A673 (cell line): Measurements from ENCODE around the gene SCAMP4. TPM values are rescaled to one million over a fixed set of nuclear protein-coding genes. Genes with fewer than 3 reads are reported as not detected.

Experiments used
- BruUV-seq: library from RNA; stranded (reverse); fragments of 400-500 nt; replicated peaks from 2 replicates; lab custom pipeline; 2021; lab: Mats Ljungman, UMichigan
- CTCF ChIA-PET: fragments of 300-600 bp; sonication (Branson Sonifier 250); formaldehyde crosslinking; loops from one replicate; lab custom pipeline; 2022; ENCODE audit warnings: antibody characterized with exemption; lab: Charles Lee
- POLR2A ChIA-PET: fragments of 300-600 bp; sonication (Branson Sonifier 250); formaldehyde crosslinking; loops from one replicate; lab custom pipeline; 2022; ENCODE audit warnings: antibody characterized with exemption; ENCODE audit not compliant: low non-redundant PET; lab: Charles Lee
- DNase-seq: peaks from one replicate; pipeline ENCODE4 v3.0.0-alpha.2; 2015; ENCODE audit warnings: low spot score
- H3K27ac ChIP-seq: fragments of 200-600 bp; sonication (generic); 2 replicates; pipeline ENCODE4 v1.5.1; 2016; ENCODE audit warnings: mixed run types, low read depth, mild to moderate bottlenecking, mixed read lengths, antibody characterized with exemption, low read length; ENCODE audit not compliant: poor library complexity, severe bottlenecking
- H3K27me3 ChIP-seq: fragments of 200-600 bp; sonication (generic); replicated peaks from 2 replicates; pipeline ENCODE4 v1.6.1; 2017; ENCODE audit warnings: mixed run types, low read depth, mild to moderate bottlenecking, mixed read lengths, antibody characterized with exemption, low read length; ENCODE audit not compliant: insufficient read depth, poor library complexity
- H3K36me3 ChIP-seq: fragments of 200-600 bp; sonication (generic); 2 replicates; pipeline ENCODE4 v1.6.1; 2016; ENCODE audit warnings: mixed run types, mild to moderate bottlenecking, mixed read lengths, antibody characterized with exemption, low read length; ENCODE audit not compliant: insufficient read depth, poor library complexity, severe bottlenecking
- H3K4me1 ChIP-seq: fragments of 200-600 bp; sonication (generic); 2 replicates; pipeline ENCODE4 v1.6.1; 2017; ENCODE audit warnings: mixed run types, mild to moderate bottlenecking, mixed read lengths, antibody characterized with exemption, low read length; ENCODE audit not compliant: insufficient read depth, poor library complexity, severe bottlenecking
- H3K4me3 ChIP-seq: fragments of 200-600 bp; sonication (generic); 2 replicates; pipeline ENCODE4 v1.5.1; 2016; ENCODE audit warnings: low read depth, mixed run types, mild to moderate bottlenecking, mixed read lengths, low read length; ENCODE audit not compliant: poor library complexity, severe bottlenecking
- H3K9me3 ChIP-seq: fragments of 200-600 bp; sonication (generic); 2 replicates; pipeline ENCODE4 v1.6.1; 2016; ENCODE audit warnings: mixed run types, low read depth, mild to moderate bottlenecking, mixed read lengths, antibody characterized with exemption, low read length; ENCODE audit not compliant: poor library complexity, severe bottlenecking
- EZH2 ChIP-seq: fragments of 200-600 bp; sonication (generic); IDR thresholded peaks from 2 replicates; pipeline ENCODE4 v1.6.1; 2017; ENCODE audit warnings: borderline replicate concordance, low read depth, mild to moderate bottlenecking, mixed read lengths, antibody characterized with exemption, low read length; ENCODE audit not compliant: poor library complexity, severe bottlenecking
- intact Hi-C: fragments of 100-400 bp; cut with micrococcal nuclease; formaldehyde crosslinking; loops from one replicate; pipeline ENCODE4 v1.10.0; 2022; ENCODE audit not compliant: unreplicated experiment
- total RNA-seq: library from RNA; stranded (reverse); gene quantifications from 2 replicates; pipeline ENCODE4 v1.2.3, GENCODE V29; 2021
- TF ChIP-seq, protein P1 (sequence below): fragments of 300-800, 200-600 bp; sonication (generic); conservative IDR thresholded peaks from 2 replicates; pipeline ENCODE4 v1.5.1; 2017; ENCODE audit warnings: low read depth, mild to moderate bottlenecking, antibody characterized with exemption, low read length, moderate library complexity, mixed read lengths

The SCAMP4 gene
- total RNA-seq, 1 experiment from 2014 or later: 88.4 TPM

DNA sequence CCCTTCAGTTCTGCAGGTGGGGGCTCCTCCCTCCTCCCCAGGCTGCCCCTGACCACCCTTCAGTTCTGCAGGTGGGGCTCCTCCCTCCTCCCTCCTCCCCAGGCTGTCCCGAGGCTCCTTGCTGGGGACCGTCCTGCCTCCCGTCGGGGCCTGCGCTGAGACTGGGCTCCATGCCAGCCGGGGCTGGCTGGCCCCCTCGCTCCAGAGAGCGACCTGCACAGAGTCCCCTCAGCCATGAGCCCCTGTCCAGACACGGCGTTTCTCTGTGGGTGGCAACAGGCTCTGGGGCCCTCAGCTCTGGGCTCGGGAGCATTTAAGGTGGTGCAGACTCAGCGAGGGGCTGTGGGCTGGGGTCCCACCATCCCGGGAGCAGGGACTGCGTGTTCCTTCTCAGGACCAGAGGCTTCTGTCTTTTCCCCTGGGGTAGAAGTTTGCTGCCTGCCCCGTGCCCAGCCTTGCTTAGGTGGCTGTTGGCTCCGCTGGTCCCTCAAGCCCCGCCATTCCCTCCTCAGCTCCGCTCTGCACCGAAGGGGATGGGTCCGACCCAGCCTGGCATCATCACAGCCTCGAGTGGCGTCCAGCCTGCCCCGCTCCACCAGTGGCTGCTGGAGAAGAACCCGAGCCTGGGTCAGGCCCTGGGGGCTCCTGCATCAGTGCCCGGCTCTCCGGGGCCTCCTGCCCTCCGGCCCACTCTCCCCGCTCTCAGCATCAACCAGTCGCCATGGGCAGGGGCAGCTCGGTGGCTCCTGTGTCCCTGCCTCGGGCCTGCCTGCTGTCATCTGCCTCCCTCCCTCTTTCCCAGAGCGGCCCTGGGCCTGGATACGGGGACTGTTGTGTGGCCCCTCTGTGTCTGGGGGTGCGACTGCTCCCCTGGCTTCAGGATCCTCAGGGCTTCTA lies 63.3 kb downstream of the SCAMP4 start:
- TF ChIP-seq EZH2: no peak
- TF ChIP-seq, protein P1, sequence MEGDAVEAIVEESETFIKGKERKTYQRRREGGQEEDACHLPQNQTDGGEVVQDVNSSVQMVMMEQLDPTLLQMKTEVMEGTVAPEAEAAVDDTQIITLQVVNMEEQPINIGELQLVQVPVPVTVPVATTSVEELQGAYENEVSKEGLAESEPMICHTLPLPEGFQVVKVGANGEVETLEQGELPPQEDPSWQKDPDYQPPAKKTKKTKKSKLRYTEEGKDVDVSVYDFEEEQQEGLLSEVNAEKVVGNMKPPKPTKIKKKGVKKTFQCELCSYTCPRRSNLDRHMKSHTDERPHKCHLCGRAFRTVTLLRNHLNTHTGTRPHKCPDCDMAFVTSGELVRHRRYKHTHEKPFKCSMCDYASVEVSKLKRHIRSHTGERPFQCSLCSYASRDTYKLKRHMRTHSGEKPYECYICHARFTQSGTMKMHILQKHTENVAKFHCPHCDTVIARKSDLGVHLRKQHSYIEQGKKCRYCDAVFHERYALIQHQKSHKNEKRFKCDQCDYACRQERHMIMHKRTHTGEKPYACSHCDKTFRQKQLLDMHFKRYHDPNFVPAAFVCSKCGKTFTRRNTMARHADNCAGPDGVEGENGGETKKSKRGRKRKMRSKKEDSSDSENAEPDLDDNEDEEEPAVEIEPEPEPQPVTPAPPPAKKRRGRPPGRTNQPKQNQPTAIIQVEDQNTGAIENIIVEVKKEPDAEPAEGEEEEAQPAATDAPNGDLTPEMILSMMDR: no peak
- CTCF ChIA-PET: no interaction called here
- no peaks in the 10 kb centered on the region for H3K27me3 ChIP-seq
- H3K4me3 ChIP-seq: no peak overlapping the region
- H3K4me1 ChIP-seq: peaks cover 5% of the 10 kb centered on the region
- no peak overlapping the region for H3K27ac ChIP-seq
- POLR2A ChIA-PET: no interaction called here
- H3K36me3 ChIP-seq: peaks cover 14% of the 10 kb centered on the region
- intact Hi-C loops: no loop called here
- no peaks in the 10 kb centered on the region for H3K9me3 ChIP-seq
- DNase-seq: no peak
- no TSS peak for BruUV-seq

GRCh38 chr19:1969176-1970002 lies 64.2 kb downstream of the SCAMP4 start:
- TF ChIP-seq EZH2: no peak
- TF ChIP-seq, protein P1: no peak
- DNase-seq: no peak
- Histone ChIP-seq H3K27me3 (no peaks in the 10 kb centered on the region), H3K4me3 (no peak overlapping the region), H3K9me3 (no peaks in the 10 kb centered on the region), H3K36me3 (peaks cover 14% of the 10 kb centered on the region), H3K27ac (no peak overlapping the region), H3K4me1 (peaks cover 5% of the 10 kb centered on the region)
- POLR2A ChIA-PET: no interaction called here
- no TSS peak for BruUV-seq
- intact Hi-C loops: no loop called here
- CTCF ChIA-PET: interaction anchor here (0.8 kb wide), 1 partner anchor 26 kb away, joined by 3 read pairs; no protein-coding TSS in a partner anchor

- BruUV-seq: no TSS peak
- peaks cover 17% of the 10 kb centered on the region for H3K36me3 ChIP-seq
- no peaks in the 10 kb centered on the region for H3K9me3 ChIP-seq
- peaks cover 5% of the 10 kb centered on the region for H3K4me1 ChIP-seq
- no peak for DNase-seq
- no peak overlapping the region for H3K27ac ChIP-seq
- no peak overlapping the region for H3K4me3 ChIP-seq
- no peak for TF ChIP-seq EZH2
- TF ChIP-seq, protein P1: no peak
- CTCF ChIA-PET: interaction anchor here (0.8 kb wide), 1 partner anchor 27 kb away, joined by 3 read pairs; no protein-coding TSS in a partner anchor
- intact Hi-C loops: no loop called here
- no peaks in the 10 kb centered on the region for H3K27me3 ChIP-seq
- POLR2A ChIA-PET: no interaction called here
Measured at GRCh38 chr19:1970003-1970805, 65.0 kb downstream of the SCAMP4 start.
